ENCODE measurements around the gene AP4B1.

DNA sequence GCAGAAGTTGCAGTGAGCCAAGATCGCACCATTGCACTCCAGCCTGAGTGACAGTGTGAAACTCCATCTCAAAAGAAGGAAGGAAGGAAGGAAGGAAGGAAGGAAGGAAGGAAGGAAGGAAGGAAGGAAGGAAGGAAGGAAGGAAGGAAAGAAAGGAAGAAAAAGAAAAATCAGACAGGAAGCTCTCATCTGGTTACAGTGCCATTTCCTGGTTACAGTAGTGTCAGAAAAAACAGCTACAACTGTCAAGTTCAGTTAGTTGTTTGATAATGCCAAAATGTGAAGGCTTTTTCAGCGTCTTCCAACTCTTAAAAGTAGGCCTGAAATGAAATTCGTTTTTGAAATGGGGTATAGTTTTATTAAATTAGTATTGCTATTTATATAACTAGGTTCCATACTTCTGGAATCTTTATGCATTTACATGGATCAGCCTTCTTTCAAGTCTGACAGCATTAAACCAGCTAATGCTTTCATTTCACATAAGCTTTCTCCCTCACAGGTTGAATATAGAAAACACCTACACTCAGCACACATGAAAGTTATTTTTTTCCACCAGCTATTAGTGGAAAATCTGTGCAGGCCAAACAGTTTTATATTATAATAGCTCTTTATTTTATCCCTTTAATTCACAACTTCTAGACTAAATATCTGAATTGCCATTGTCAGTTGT is 54.3 kb downstream of the AP4B1 start:
- TF ChIP-seq POLR2AphosphoS5 (IDR thresholded peaks at IDR 0.05; ENCODE audit: low read depth, low read length) (no peak), POLR2A (IDR thresholded peaks at IDR 0.05; ENCODE audit: low read depth, low read length) (no peak), TAF1 (IDR thresholded peaks at IDR 0.05; ENCODE audit: low read depth, low read length) (no peak), PAX5 (IDR thresholded peaks at IDR 0.05; ENCODE audit: insufficient read depth, low read length, severe bottlenecking) (no peak), POU2F2 (IDR thresholded peaks at IDR 0.05; ENCODE audit: low read depth, low read length) (no peak)
